NCI-H526 (cell line): ENCODE data around the gene SLC9A8.
"Not testable (repeated sequence)": the region's sequence is repeated elsewhere in the genome, so short reads cannot be mapped to it uniquely, and the experiment has no call there.

ENCODE experiments used
- DNase-seq, 2 experiments: peaks; one replicate each; lab custom pipeline; 2025; lab: John Stamatoyannopoulos, UW

The SLC9A8 gene

GRCh38 chr20:49851231-49851705 is 38.6 kb downstream of the SLC9A8 start:
- DNase-seq = no peak

DNA sequence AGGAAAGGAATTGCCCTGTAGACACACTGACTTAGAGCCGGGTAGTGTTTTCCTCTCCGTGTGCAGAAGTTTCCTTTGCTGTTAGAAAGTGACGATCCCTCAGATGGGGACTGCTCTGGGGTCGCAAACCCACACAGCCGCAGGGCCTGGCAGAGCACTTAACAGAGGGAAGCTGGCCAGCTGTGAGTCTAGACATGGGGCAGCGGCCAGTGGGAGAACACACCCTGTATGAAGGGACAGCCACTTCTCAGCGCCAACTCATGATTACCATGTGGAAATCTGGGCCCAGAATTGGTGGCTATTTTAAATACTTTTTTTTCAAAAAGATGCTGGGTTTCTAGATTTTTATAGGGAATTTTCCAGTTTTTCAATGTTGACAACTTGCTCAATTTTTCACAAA is 39.4 kb downstream of the SLC9A8 start:
- DNase-seq = no peak

DNA sequence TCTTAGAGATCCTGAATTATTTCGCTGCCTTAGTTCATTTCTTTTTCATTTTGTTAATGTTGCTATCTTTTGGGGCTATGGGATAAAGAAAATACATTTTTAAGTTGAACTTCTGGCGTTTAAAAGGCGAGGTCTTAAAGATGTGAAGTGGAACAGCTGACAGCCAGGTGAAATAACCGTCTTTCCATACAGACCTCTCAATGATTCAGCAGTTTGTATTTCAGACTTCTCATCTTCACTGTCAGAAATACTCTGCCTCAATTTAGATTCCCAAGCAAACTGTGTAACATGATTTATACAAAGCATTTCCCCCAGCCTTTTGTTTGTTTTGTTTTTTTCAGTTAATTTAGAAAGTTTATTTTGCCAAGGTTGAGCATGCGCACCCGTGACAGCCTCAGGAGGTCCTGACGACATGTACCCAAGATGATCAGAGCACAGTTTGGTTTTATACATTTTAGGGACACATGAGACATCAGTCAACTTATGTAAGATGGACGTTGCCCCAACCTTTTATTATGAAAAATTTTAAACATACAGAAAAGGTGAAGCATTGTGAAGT is 40.0 kb downstream of the SLC9A8 start:
- no peak for DNase-seq

- no peak for DNase-seq
These were observed 41.0 kb downstream of the SLC9A8 start for GRCh38 chr20:49853640-49854039.

- DNase-seq = no peak
These were observed 41.7 kb downstream of the SLC9A8 start for GRCh38 chr20:49854190-49854875.

DNA sequence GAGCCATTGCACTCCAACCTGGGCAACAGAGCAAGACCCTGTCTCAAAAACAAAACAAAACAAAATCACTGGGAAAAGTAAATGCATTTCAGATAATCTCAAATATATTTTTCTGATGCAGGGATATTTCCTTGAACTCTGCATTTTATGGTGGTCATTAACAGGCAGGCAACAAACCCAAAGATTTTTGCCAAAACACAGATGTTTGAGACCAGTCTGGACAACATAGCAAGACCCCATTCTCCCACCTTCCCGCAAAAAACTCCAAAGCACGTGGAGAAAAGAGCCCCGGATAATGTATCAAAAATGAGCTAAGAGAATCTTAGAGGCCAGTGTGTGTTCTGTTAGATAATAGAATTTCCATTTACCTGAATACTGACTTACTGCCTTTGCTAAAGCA is 44.3 kb downstream of the SLC9A8 start:
- DNase-seq = no peak

- DNase-seq = no peak
These were observed 45.5 kb downstream of the SLC9A8 start for GRCh38 chr20:49858076-49858585.

DNA sequence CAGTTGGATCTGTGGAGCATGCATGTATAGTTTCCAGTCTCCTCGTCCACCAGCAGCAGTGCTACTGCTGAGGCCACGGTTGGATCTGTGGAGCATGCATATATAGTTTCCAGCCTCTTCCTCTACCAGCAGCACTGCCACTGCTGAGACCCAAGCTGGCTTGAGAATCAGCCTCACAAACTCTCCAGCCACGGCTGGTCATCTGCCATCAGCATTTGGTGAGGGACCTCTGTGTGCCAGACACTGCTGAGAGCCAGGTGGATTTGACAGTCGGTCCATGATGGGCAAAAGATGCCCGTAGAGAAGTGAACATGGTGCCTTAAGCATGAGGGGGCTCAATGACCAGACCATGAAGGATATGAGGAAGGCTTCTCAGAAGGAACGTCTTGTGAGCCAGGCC is 46.4 kb downstream of the SLC9A8 start:
- DNase-seq = no peak

DNA sequence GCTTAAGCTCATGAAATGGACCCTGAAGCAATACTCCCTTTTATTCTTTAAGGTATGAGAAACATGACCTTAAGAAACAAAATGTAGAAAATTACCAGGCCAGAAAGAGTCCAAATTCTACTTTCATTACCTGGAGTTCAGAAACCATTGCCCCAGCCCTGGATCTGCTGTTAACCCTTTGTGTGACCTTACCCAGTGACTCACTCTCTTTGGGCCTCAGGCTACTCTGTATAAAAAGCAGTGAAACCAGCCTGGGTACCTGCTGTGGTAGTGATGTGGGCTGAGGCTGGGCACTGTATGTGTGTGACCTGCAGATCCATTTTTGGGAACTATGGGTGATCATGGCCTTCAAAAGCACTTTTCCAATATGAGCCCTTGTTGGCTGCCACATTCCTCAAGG is 47.2 kb downstream of the SLC9A8 start:
- no peak for DNase-seq

GRCh38 chr20:49861232-49861631 is 48.6 kb downstream of the SLC9A8 start:
- not testable (repeated sequence) for DNase-seq

DNA sequence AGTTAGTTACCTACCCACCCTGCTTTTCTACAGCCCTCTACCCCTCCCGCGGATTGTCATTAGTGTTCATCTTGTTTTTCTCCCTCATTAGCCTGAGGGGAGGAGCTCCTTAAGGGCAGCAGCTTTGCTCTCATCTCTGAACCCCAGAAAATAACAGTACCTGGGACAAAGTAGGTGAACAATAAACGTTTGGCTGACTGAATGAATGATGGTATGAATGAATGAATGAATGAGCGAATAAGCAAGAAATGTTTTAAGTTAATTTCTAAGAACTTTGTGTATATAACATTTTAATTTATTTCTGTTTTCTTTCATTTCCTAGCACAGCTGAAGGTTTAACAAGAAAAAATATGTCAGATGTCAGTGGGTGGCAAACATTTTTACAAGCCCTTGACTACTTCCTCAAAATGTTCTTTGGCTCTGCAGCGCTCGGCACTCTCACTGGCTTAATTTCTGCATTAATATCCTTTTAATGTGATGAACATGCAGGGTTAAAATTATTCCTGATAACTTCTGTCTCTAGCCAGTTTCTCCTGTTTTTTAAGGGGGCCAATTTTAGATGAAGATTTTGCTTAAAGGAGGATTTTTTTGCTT is 50.1 kb downstream of the SLC9A8 start:
- DNase-seq = no peak

- DNase-seq = no peak
These were observed 51.0 kb downstream of the SLC9A8 start for GRCh38 chr20:49863666-49864065.

- DNase-seq = no peak
These were observed 52.9 kb downstream of the SLC9A8 start for GRCh38 chr20:49865559-49865958.

DNA sequence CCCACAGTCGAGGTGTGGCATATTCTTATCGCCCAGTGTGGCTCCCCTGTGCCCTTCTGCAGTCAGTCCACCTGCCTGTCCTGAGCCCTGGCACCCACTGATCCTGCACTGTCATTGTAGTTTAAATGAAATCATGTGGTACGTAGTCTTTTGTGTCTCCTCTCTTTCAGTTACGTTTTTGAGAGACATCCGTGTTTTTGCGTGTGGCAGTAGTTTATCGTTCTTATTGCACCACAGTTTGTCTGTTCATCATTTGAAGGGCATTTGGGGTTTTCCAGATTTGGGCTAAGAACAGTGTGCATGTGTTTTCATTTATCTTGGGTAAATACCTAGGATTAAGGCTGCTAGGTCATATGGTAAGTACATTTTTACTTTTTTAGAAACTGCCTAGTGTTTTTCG is 53.4 kb downstream of the SLC9A8 start:
- no peak for DNase-seq

- DNase-seq = no peak
These were observed 55.0 kb downstream of the SLC9A8 start for GRCh38 chr20:49867453-49868215.

DNA sequence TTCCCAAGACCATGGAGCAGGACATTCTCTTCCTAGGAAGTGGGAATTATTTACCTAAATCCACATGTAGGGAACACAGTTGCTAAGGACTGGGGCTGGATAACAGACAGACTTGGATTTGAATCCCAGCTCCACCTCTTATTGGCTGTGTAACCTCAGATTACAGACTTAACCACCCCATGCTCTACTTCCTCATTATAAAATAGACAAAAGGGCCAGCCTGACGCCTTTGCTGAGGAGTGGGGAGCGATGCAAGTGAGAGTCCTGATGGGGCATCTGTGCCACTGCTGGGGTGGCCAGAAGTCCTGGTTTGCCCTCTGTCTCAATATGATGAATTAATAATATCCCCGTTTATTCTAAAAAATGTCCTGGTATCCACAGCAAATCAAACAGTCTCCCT is 55.9 kb downstream of the SLC9A8 start:
- DNase-seq = no peak

GRCh38 chr20:49868964-49869363 is 56.3 kb downstream of the SLC9A8 start:
- no peak for DNase-seq

DNA sequence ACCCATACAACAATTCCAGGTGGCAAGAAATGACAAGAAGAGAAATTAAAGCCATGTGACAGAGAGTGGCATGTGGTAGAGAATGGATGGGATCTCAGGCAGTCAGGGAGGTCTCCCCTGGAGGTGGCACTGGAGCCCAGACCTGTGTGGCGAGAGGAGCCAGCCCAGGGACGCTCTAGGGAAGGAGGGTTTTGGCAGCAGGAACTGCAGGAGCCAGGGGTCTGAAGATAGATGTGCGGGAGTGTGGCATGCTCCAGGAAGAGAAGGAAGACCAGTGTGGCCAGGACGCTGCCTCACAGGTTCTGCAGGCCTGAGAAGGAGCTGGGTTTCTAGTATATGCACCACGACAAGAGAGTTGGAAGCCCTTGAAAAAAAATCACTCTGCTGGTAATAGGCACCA is 57.6 kb downstream of the SLC9A8 start:
- DNase-seq = no peak

DNA sequence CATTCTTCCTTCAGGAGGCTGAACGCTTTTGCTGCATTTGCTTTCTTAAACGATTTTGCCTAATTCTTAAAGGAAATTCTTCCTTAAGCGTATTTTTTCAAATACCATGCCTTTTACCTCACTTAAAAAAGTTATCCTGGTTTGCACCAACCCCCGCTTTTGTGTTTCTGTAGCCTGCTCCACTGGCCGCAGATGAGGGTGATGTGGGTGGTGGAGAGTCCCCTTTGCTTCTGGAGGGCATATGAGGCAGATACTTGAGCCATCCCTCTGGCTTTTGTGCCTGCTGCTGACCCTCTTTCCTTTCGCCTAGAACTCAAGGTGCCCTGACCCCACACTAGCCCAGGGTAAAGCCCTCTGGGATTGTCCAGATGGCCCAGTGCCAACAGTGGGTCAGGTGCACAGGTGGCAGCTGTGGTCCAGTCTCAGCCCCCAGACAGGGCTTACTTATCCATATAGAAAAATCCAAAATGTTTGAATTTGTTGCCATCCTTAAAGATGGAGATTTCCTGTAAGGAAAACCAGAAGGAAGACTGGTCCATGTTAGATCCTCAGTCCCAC is 58.8 kb downstream of the SLC9A8 start:
- no peak for DNase-seq

GRCh38 chr20:49872056-49872455 is 59.4 kb downstream of the SLC9A8 start:
- no peak for DNase-seq

DNA sequence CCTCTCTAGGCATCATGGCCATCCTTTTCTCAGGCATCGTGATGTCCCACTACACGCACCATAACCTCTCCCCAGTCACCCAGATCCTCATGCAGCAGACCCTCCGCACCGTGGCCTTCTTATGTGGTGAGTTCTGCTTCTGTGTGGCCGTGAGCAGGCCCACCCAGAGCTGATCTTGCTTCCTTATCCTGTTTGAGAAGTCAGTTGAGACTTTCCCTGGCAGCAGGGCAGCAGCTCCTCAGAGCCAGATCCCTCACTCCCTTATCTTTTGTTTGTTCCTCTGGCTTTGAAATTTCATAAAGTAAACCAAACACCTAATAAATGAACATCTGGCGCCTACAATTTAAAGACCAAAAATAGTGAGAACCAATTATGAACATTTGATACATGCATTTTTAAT is 62.1 kb downstream of the SLC9A8 start:
- DNase-seq = no peak

DNA sequence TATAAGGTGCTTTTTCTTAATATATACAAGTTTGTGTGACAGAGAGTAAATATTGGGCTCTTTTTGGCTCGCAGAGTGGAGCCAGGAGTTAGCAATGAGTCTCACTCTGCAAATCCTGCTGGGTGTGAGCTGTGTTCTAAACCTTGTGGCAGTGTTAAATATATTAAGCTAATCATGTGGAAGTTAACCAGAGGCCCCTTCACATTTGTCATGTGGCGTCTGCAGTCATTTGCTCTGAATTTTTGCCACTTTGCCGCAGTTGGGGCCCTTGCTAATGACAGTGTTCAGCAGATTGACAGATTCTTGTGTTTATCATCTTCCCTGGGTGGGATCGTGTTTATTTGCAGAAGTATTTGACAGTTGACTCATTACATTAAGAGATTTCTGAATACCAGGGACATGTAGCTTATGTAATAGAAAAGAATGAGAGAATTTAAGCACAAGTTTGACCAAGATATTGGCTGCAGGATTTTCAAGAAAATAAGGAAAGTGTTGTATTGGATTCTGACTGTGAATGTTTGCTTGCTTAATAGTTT is 64.8 kb downstream of the SLC9A8 start:
- no peak for DNase-seq
